H1 (cell line): ENCODE data around the gene SIGLEC6. TPM values are rescaled to one million over a fixed set of nuclear protein-coding genes. Genes with fewer than 3 reads are reported as not detected.

ENCODE experiments used
- CTCF ChIA-PET: fragments of 300-600 bp; sonication (Branson Sonifier 250); formaldehyde crosslinking; loops from one replicate; lab custom pipeline; 2021; ENCODE audit not compliant: partially characterized antibody; lab: Charles Lee
- POLR2A ChIA-PET: fragments of 300-600 bp; sonication (Branson Sonifier 250); formaldehyde crosslinking; loops from one replicate; lab custom pipeline; 2021; ENCODE audit warnings: inconsistent platforms; ENCODE audit not compliant: partially characterized antibody; lab: Charles Lee
- DNase-seq, 2 experiments: peaks; one replicate each; pipeline versions ENCODE4 v3.0.0 to v3.0.0-alpha.2; 2010 to 2022; ENCODE audit warnings: low spot score in 2 of 2, low read depth in 1 of 2, mixed read lengths in 1 of 2
- FAIRE-seq: peaks from 2 replicates; lab custom pipeline; 2011; peaks lifted over from hg19 to GRCh38; lab: Jason Lieb, UNC
- H2AFZ ChIP-seq: 2 replicates; pipeline ENCODE4 v1.8.1; 2012; ENCODE audit warnings: low read length, inconsistent platforms
- H2AK5ac ChIP-seq: 2 replicates; pipeline ENCODE4 v1.6.1; 2013; ENCODE audit warnings: low read depth, low read length
- H2BK120ac ChIP-seq: replicated peaks from 2 replicates; pipeline ENCODE3; 2013; ENCODE audit warnings: low read depth, low read length, inconsistent platforms
- H2BK12ac ChIP-seq: 2 replicates; pipeline ENCODE4 v1.6.1; 2013; ENCODE audit warnings: low read depth, low read length
- H2BK15ac ChIP-seq: 2 replicates; pipeline ENCODE4 v1.6.1; 2013; ENCODE audit warnings: low read length
- H2BK20ac ChIP-seq: 2 replicates; pipeline ENCODE4 v1.6.1; 2013; ENCODE audit warnings: low read length
- H2BK5ac ChIP-seq: 2 replicates; pipeline ENCODE4 v1.6.1; 2013; ENCODE audit warnings: low read depth, low read length
- H3K14ac ChIP-seq: 2 replicates; pipeline ENCODE4 v1.6.1; 2013; ENCODE audit warnings: inconsistent platforms; ENCODE audit not compliant: insufficient read length
- H3K18ac ChIP-seq: 2 replicates; pipeline ENCODE4 v1.6.1; 2013; ENCODE audit warnings: low read length; ENCODE audit errors: extremely low read depth
- H3K23ac ChIP-seq: 2 replicates; pipeline ENCODE4 v1.6.1; 2013; ENCODE audit warnings: inconsistent platforms; ENCODE audit not compliant: insufficient read length
- H3K23me2 ChIP-seq: 2 replicates; pipeline ENCODE4 v1.6.1; 2013; ENCODE audit warnings: low read depth, low read length
- H3K27ac ChIP-seq: 2 replicates; pipeline ENCODE4 v1.6.1; 2011; ENCODE audit warnings: low read depth, low read length, inconsistent platforms
- H3K27me3 ChIP-seq, 4 experiments: replicated peaks in 1 of 4; 1 replicate in 1 of 4; 2 replicates in 3 of 4; pipeline versions ENCODE4 v1.6.1 to v1.8.1; 2011 to 2013; ENCODE audit warnings: low read length in 3 of 4, mild to moderate bottlenecking in 3 of 4, inconsistent platforms in 2 of 4, mixed read lengths in 2 of 4, moderate library complexity in 1 of 4; ENCODE audit not compliant: control insufficient read depth in 3 of 4, insufficient read depth in 3 of 4; ENCODE audit errors: extremely low read depth in 1 of 4
- H3K36me3 ChIP-seq, 4 experiments: 2 replicates each; pipeline versions ENCODE4 v1.6.1 to v1.8.1; 2011 to 2013; ENCODE audit warnings: mild to moderate bottlenecking in 4 of 4, low read length in 3 of 4, moderate library complexity in 2 of 4, control low read depth in 1 of 4, inconsistent platforms in 1 of 4; ENCODE audit not compliant: insufficient read depth in 4 of 4, control insufficient read depth in 2 of 4
- H3K4ac ChIP-seq: replicated peaks from 2 replicates; pipeline ENCODE3; 2013; ENCODE audit warnings: low read length, low read depth, mixed read lengths, inconsistent platforms; ENCODE audit not compliant: insufficient read length
- H3K4me1 ChIP-seq, 4 experiments: replicated peaks in 1 of 4; 1 replicate in 1 of 4; 2 replicates in 3 of 4; pipeline versions ENCODE4 v1.6.1 to v1.8.1; 2011 to 2013; ENCODE audit warnings: low read length in 3 of 4, inconsistent platforms in 2 of 4, mixed read lengths in 1 of 4; ENCODE audit not compliant: insufficient read depth in 4 of 4, control insufficient read depth in 3 of 4
- H3K4me2 ChIP-seq, 2 experiments: 2 replicates each; pipeline versions ENCODE4 v1.6.1 to v1.8.1; 2011 to 2013; ENCODE audit warnings: low read depth in 2 of 2, low read length in 2 of 2, control low read depth in 1 of 2, inconsistent platforms in 1 of 2, mild to moderate bottlenecking in 1 of 2; ENCODE audit not compliant: insufficient read depth in 1 of 2
- H3K4me3 ChIP-seq, 4 experiments: fragments of 200-600, 300-600 bp in 1 of 4; sonication (generic), shearing (Covaris generic), sonication (Bioruptor Twin) in 1 of 4; 2 replicates each; pipeline versions ENCODE4 v1.5.1 to v1.8.1; 2011 to 2016; ENCODE audit warnings: low read length in 4 of 4, low read depth in 3 of 4, control low read depth in 2 of 4, inconsistent platforms in 2 of 4, mild to moderate bottlenecking in 2 of 4, mixed read lengths in 1 of 4, moderate library complexity in 1 of 4; ENCODE audit not compliant: insufficient read depth in 2 of 4; ENCODE audit errors: extremely low read depth in 1 of 4
- H3K56ac ChIP-seq: replicated peaks from 2 replicates; pipeline ENCODE3; 2013; ENCODE audit warnings: low read depth, mild to moderate bottlenecking, mixed read lengths, low read length, inconsistent platforms; ENCODE audit not compliant: insufficient read length
- H3K79me1 ChIP-seq: 2 replicates; pipeline ENCODE4 v1.6.1; 2013; ENCODE audit warnings: low read depth, low read length, control low read depth
- H3K79me2 ChIP-seq, 2 experiments: 2 replicates each; pipeline versions ENCODE4 v1.6.1 to v1.8.1; 2012 to 2013; ENCODE audit warnings: low read length in 2 of 2, mild to moderate bottlenecking in 2 of 2, inconsistent platforms in 1 of 2; ENCODE audit not compliant: insufficient read depth in 2 of 2, control insufficient read depth in 1 of 2
- H3K9ac ChIP-seq, 4 experiments: replicated peaks in 1 of 4; 1 replicate in 1 of 4; 2 replicates in 3 of 4; pipeline versions ENCODE4 v1.6.1 to v1.8.1; 2011 to 2013; ENCODE audit warnings: low read depth in 3 of 4, low read length in 3 of 4, control low read depth in 2 of 4, mild to moderate bottlenecking in 2 of 4, moderate library complexity in 2 of 4, inconsistent platforms in 1 of 4; ENCODE audit errors: extremely low read depth in 1 of 4
- H3K9me3 ChIP-seq, 2 experiments: 2 replicates each; pipeline versions ENCODE4 v1.6.1 to v1.8.1; 2012 to 2013; ENCODE audit warnings: mild to moderate bottlenecking in 2 of 2, moderate library complexity in 2 of 2, control low read depth in 1 of 2, inconsistent platforms in 1 of 2, low read depth in 1 of 2, low read length in 1 of 2, mixed read lengths in 1 of 2; ENCODE audit not compliant: insufficient read depth in 2 of 2
- H4K20me1 ChIP-seq, 2 experiments: replicated peaks in 1 of 2; 2 replicates each; pipeline versions ENCODE3 to v1.8.1; 2011 to 2013; ENCODE audit warnings: inconsistent platforms in 2 of 2, low read length in 2 of 2, mild to moderate bottlenecking in 1 of 2; ENCODE audit not compliant: insufficient read depth in 2 of 2, control insufficient read depth in 1 of 2
- H4K5ac ChIP-seq: 2 replicates; pipeline ENCODE4 v1.6.1; 2013; ENCODE audit warnings: low read length, low read depth, mixed read lengths, inconsistent platforms; ENCODE audit not compliant: insufficient read length
- H4K8ac ChIP-seq: 2 replicates; pipeline ENCODE4 v1.8.0; 2013; ENCODE audit warnings: mild to moderate bottlenecking, moderate library complexity, low read length, inconsistent platforms; ENCODE audit not compliant: insufficient read depth; ENCODE audit errors: extremely low read depth
- H4K91ac ChIP-seq: replicated peaks from 2 replicates; pipeline ENCODE3; 2013; ENCODE audit warnings: low read length, mixed read lengths, inconsistent platforms; ENCODE audit not compliant: insufficient read length
- MAFK ChIP-seq: IDR thresholded peaks from 2 replicates; pipeline ENCODE4 v1.6.1; 2012; ENCODE audit warnings: low read depth, mild to moderate bottlenecking, improper control_type of control experiment, low read length
- WGBS, 2 experiments: shearing (Covaris generic) in 1 of 2; methylation state at CpG; one replicate each; pipeline versions ENCODE4 v1.1.6 to v1.1.7; 2013 to 2015; ENCODE audit warnings: low lambda C conversion rate in 2 of 2, mixed read lengths in 2 of 2, inconsistent platforms in 1 of 2, low coverage in 1 of 2, missing lambda C conversion rate in 1 of 2; ENCODE audit not compliant: insufficient replicate concordance in 2 of 2, insufficient coverage in 1 of 2, insufficient read length in 1 of 2; ENCODE audit errors: extremely low coverage in 1 of 2, missing lambda C conversion rate in 1 of 2; 5-methylcytosine and 5-hydroxymethylcytosine counted together
- polyA plus RNA-seq, 7 experiments: library from polyadenylated mRNA; depleted of rRNA in 3 of 7; stranded (reverse) in 5 of 7; unstranded in 2 of 7; fragments of >200 nt in 5 of 7; fragments of 200-250 nt in 2 of 7; gene quantifications; 1 replicate in 5 of 7; 2 replicates in 1 of 7; 4 replicates in 1 of 7; pipeline versions ENCODE4 v1.2.1 to v1.2.3, GENCODE V29; 2011 to 2013; ENCODE audit warnings: missing spikeins in 2 of 7, mixed read lengths in 2 of 7
- total RNA-seq: library from RNA; stranded (reverse); fragmentation: NEBNext Ultra II Directional; extraction: Animal tissue kit (Norgen Biotek cat#: 25700); gene quantifications from 2 replicates; pipeline ENCODE4 v1.2.1, GENCODE V29; 2021

Gene SIGLEC6
- total and polyA plus RNA-seq, 2 of the 8 experiments (the other 6 are each of a cell fraction or from before 2014, with no cell fraction given) = 0.05 TPM; not detected in 1

- CTCF ChIA-PET = no interaction called here
- DNase-seq (no peak), FAIRE-seq (no peak)
- no peak overlapping the region for H3K4me2 ChIP-seq
- no peak overlapping the region for H2BK15ac ChIP-seq
- WGBS, 2 experiments = 37% methylated on average over 2 of the region's 2 CpGs; no CpG with 5 or more reads in 1 of the 2 experiments
- H2BK20ac ChIP-seq = no peak overlapping the region
- H3K23me2 ChIP-seq = peaks cover 5% of the 10 kb centered on the region; the same call in 1 of the 2 replicates
- H3K23ac ChIP-seq = no peak overlapping the region
- H4K20me1 ChIP-seq = no peaks in the 10 kb centered on the region
- no peaks in the 10 kb centered on the region for H3K4me1 ChIP-seq
- H2BK120ac ChIP-seq = no peak overlapping the region
- H3K18ac ChIP-seq = no peak overlapping the region
- H3K27ac ChIP-seq = no peak overlapping the region
- no peak overlapping the region for H3K14ac ChIP-seq
- H4K91ac ChIP-seq = no peak overlapping the region
- H3K79me1 ChIP-seq = no peaks in the 10 kb centered on the region
- H4K5ac ChIP-seq = no peak overlapping the region
- no peak overlapping the region for H3K56ac ChIP-seq
- POLR2A ChIA-PET = no interaction called here
- no peak overlapping the region for H3K9ac ChIP-seq
- H2AFZ ChIP-seq = no peak overlapping the region
- no peaks in the 10 kb centered on the region for H3K36me3 ChIP-seq
- H3K4me3 ChIP-seq = no peak overlapping the region
- no peak overlapping the region for H4K8ac ChIP-seq
- peaks cover 54 to 72% of the 10 kb centered on the region in 2 experiments for H3K9me3 ChIP-seq
- H3K4ac ChIP-seq = no peak overlapping the region
- no peaks in the 10 kb centered on the region; a peak in 1 of 7 replicates for H3K27me3 ChIP-seq
- no peak overlapping the region for H2AK5ac ChIP-seq
- H2BK5ac ChIP-seq = no peak overlapping the region
- no peaks in the 10 kb centered on the region for H3K79me2 ChIP-seq
- no peak overlapping the region for H2BK12ac ChIP-seq
- no peak for TF ChIP-seq MAFK
Measured at GRCh38 chr19:51493776-51494175, 37.7 kb downstream of the SIGLEC6 start.
